ENCODE measurements around the gene C6orf120. TPM values are rescaled to one million over a fixed set of nuclear protein-coding genes. Genes with fewer than 3 reads are reported as not detected.

The C6orf120 gene
- total and polyA plus RNA-seq, 2 of the 13 experiments (the other 11 are each of a cell fraction or from before 2014, with no cell fraction given) = 21.7 to 29.9 TPM

- TF ChIP-seq ZNF333 (CRISPR knock-in tag; IDR thresholded peaks at IDR 0.05; ENCODE audit: borderline replicate concordance) = no peak
- no peak; the same call in none of the 2 replicates for TF ChIP-seq POLR2G (IDR thresholded peaks at IDR 0.05; ENCODE audit: low read depth, low read length)
- TF ChIP-seq ZFP1 (CRISPR knock-in tag; IDR thresholded peaks at IDR 0.05) = no peak
- 0 out of 2 replicates have a peak, but pooled peaks have one; percentile 53 for TF ChIP-seq HNRNPL (IDR thresholded peaks at IDR 0.05; ENCODE audit: low read depth, low read length)
- no peak for TF ChIP-seq BRD4 (CRISPR knock-in tag; IDR thresholded peaks at IDR 0.05)
- no peak for TF ChIP-seq ZSCAN25 (CRISPR knock-in tag; IDR thresholded peaks at IDR 0.05)
- no peak for TF ChIP-seq PAWR (CRISPR knock-in tag; IDR thresholded peaks at IDR 0.05; ENCODE audit: borderline replicate concordance)
- no peak for TF ChIP-seq SMC3 (IDR thresholded peaks at IDR 0.05; ENCODE audit: low read length)
- TF ChIP-seq MYNN (CRISPR knock-in tag; IDR thresholded peaks at IDR 0.05; ENCODE audit: low read depth) = no peak
- no peak for TF ChIP-seq BCLAF1 (IDR thresholded peaks at IDR 0.05)
- no peak for TF ChIP-seq NR2C2 (CRISPR knock-in tag; IDR thresholded peaks at IDR 0.05; ENCODE audit: borderline replicate concordance)
- TF ChIP-seq HNF1A (IDR thresholded peaks at IDR 0.05; ENCODE audit: low read depth) = no peak
- TF ChIP-seq HNF1A (CRISPR knock-in tag; IDR thresholded peaks at IDR 0.05; ENCODE audit: borderline replicate concordance) = no peak
- TF ChIP-seq LRRFIP1 (CRISPR knock-in tag; conservative IDR thresholded peaks at IDR 0.05) = no peak
- TF ChIP-seq ZBTB20 (CRISPR knock-in tag; IDR thresholded peaks at IDR 0.05; ENCODE audit: borderline replicate concordance, low read depth) = 0 out of 2 replicates have a peak, but pooled peaks have one; percentile 40
- TF ChIP-seq IRF9 (CRISPR knock-in tag; IDR thresholded peaks at IDR 0.05; ENCODE audit: borderline replicate concordance) = no peak
These were observed 20.7 kb downstream of the C6orf120 start (continued) for GRCh38 chr6:169722362-169723199.
